ENCODE measurements around the gene S100A14.
"Not testable (repeated sequence)": the region's sequence is repeated elsewhere in the genome, so short reads cannot be mapped to it uniquely, and the experiment has no call there.

The S100A14 gene

DNA sequence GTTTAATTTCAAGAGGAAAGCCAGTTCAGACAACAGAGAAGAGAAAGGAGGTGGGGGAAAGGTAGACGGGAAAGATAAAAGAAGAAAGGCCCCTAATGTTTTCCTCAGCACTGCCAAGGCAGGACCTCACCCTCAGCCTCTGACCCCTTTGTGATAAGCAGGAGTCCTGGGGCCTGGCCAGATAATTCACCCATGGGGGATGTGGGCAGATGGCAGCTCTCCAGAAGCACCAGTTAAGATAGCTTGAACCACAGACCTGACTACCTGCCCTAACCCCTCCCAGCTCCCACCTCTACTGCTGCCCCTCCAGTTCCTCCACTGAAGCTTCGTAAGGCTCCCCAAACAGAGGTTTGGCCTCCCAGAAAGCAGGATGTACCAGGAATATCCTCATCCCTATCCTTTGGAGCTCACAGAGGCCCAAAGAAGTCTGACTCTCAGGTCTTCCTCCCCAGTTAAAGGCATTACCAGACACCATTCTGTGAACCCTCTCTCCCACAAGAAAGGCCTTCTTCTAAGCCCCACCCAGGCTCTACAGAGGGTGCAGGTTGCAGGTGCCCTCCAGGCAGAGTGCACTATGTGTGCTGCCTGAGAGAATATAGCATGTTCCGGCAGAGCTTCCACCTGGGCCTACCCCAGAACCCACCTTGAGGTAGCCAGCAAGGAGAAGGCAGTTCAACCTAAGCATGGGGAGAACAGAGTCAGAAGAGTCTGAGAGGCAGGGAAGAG, 33.2 kb upstream of the S100A14 start:
- Histone ChIP-seq H3K4me1 (ENCODE audit: control insufficient read depth, insufficient read depth, low read length) (no peaks in the 10 kb centered on the region), H3K4me3 (ENCODE audit: low read length) (no peak overlapping the region), H3K27me3 (ENCODE audit: control insufficient read depth, insufficient read depth, low read length) (no peaks in the 10 kb centered on the region), H3K9ac (ENCODE audit: low read length) (no peak overlapping the region), H3K36me3 (ENCODE audit: control insufficient read depth, insufficient read depth, low read length) (peaks cover 13% of the 10 kb centered on the region), H3K27ac (ENCODE audit: low read depth, low read length) (no peak overlapping the region)

DNA sequence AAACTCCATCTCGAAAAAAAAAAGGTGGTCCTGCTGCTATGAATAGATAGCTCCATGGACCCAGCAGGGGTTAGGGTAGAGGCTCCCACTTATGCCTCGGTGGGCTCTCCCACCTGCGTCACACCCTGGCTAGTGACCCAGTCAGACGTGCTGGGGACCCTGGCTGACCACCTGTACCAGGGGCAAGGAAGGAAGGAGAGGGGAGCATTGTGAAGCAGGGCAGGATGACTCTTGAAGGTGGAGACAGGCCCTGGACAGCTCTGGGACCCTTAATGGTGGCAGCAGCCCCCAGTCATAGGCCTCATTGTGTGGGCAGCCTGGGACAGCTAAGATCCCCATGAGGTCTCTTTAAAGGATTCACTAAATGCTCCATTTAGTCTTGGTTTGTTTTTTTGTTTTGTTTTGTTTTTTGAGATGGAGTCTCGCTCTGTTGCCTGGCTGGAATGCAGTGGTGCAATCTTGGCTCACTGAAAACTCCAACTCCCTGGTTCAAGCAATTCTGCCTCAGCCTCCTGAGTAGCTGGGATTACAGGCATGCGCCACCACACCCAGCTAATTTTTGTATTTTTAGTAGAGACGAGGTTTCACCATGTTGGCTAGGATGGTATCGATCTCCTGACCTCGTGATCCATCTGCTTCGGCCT, 32.0 kb upstream of the S100A14 start:
- H3K27me3 ChIP-seq (ENCODE audit: control insufficient read depth, insufficient read depth, low read length): no peaks in the 10 kb centered on the region

DNA sequence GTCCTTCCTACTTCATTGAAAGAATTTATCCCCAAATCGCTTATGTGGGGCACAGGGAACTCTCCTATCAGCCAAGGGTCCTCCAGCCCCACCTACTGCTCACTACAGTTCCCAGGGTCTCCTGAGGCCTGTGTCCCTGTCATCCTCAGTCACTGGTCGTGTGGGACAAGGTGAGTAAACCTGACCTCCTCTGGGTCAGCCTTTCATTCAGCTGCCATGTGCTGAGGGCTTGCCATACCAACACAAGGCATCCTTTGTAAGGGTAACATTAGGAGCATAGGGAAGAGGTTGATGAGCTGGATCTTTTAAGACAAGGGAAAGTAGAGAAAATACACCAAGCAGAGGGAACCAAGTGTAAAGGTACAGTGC, 31.2 kb upstream of the S100A14 start:
- no peak overlapping the region for H3K4me3 ChIP-seq (ENCODE audit: low read length)
- H3K27ac ChIP-seq (ENCODE audit: low read depth, low read length): no peak overlapping the region
- H3K27me3 ChIP-seq (ENCODE audit: control insufficient read depth, insufficient read depth, low read length): no peaks in the 10 kb centered on the region
- H3K9ac ChIP-seq (ENCODE audit: low read length): no peak overlapping the region
- H3K36me3 ChIP-seq (ENCODE audit: control insufficient read depth, insufficient read depth, low read length): peaks cover 30% of the 10 kb centered on the region
- H3K4me1 ChIP-seq (ENCODE audit: control insufficient read depth, insufficient read depth, low read length): peaks cover 2% of the 10 kb centered on the region

More for the DNA sequence above, 32.0 kb upstream of the S100A14 start:
- Histone ChIP-seq H3K4me3 (ENCODE audit: low read length) (no peak overlapping the region), H3K27ac (ENCODE audit: low read depth, low read length) (no peak overlapping the region), H3K36me3 (ENCODE audit: control insufficient read depth, insufficient read depth, low read length) (peaks cover 22% of the 10 kb centered on the region), H3K4me1 (ENCODE audit: control insufficient read depth, insufficient read depth, low read length) (peaks cover 2% of the 10 kb centered on the region), H3K9ac (ENCODE audit: low read length) (no peak overlapping the region)

DNA sequence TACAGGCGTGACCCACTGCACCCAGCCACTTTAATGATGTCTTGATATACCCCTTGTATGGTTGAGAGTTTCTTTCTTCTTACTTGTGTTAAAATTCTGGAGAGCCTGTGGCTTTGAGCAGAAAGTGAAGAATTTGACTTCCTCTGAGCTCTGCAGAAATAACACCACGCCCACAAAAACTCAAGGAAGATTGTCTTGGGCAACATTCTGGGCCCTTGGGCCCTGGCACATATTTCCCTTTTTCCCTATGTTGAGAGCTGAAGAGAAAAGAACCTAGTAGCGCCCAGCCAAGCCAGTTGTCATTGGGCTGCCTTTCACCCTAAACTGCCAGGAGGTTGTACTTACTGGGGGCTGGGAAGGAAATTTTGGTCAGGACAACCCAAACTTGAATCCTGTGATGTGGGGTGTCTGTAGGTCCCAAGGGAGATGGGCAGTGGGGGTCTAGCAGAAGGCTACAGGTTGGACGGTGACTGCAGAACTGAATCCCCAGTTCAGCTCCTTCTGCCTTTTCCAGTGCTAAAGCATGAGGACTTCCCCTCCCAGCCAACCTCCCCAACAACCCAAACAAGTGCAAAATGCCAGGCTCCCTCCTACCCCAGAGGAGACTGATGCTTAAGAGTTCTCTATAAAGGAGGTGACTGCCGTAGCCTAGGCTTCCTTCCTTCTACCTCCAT, 30.7 kb upstream of the S100A14 start:
- Histone ChIP-seq H3K36me3 (ENCODE audit: control insufficient read depth, insufficient read depth, low read length) (peaks cover 35% of the 10 kb centered on the region), H3K9ac (ENCODE audit: low read length) (no peak overlapping the region), H3K4me1 (ENCODE audit: control insufficient read depth, insufficient read depth, low read length) (peaks cover 2% of the 10 kb centered on the region), H3K27me3 (ENCODE audit: control insufficient read depth, insufficient read depth, low read length) (no peaks in the 10 kb centered on the region), H3K4me3 (ENCODE audit: low read length) (no peak overlapping the region), H3K27ac (ENCODE audit: low read depth, low read length) (no peak overlapping the region)

DNA sequence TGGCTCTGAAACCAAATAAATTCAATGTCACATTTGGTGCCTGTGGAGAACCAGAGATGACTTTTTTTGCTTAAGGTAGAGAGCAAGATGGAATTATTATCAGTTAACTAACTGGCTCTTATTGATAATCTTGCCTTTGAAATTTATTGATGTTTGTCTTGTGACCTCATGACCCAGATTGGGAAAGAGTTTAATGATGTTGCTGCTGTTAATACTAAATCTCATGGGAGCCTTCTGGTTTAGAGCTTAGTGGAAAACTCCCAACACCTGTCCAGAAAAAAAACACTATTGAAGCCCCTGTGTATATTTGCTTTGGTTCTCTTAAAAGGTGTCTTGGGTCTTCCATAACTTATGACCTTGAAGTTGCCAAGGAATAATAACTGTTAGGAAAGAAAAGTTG, 27.7 kb upstream of the S100A14 start:
- no peak overlapping the region for H3K27ac ChIP-seq (ENCODE audit: low read depth, low read length)
- H3K9ac ChIP-seq (ENCODE audit: low read length): no peak overlapping the region
- H3K27me3 ChIP-seq (ENCODE audit: control insufficient read depth, insufficient read depth, low read length): no peaks in the 10 kb centered on the region
- peaks cover 2% of the 10 kb centered on the region for H3K4me1 ChIP-seq (ENCODE audit: control insufficient read depth, insufficient read depth, low read length)
- peaks cover 50% of the 10 kb centered on the region for H3K36me3 ChIP-seq (ENCODE audit: control insufficient read depth, insufficient read depth, low read length)
- no peak overlapping the region for H3K4me3 ChIP-seq (ENCODE audit: low read length)

DNA sequence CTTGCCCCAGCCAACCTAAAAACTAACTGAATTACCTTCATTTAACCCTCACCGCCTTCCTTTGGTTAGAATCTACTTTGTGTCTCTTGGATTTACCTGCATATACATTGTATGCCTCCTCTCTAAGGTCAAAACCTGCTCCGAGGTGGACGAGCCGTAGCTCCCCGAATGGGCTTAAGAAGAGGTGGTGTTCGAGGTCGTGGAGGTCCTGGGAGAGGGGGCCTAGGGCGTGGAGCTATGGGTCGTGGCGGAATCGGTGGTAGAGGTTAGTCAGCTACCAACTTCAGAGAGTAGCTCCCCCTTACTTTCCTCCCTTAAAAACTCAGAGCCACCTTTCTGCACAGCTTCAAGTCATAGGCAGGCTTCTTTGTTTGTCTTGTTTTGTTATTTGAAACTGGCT, 27.0 kb upstream of the S100A14 start:
- Histone ChIP-seq H3K9ac (ENCODE audit: low read length) (no peak overlapping the region), H3K27me3 (ENCODE audit: control insufficient read depth, insufficient read depth, low read length) (no peaks in the 10 kb centered on the region), H3K27ac (ENCODE audit: low read depth, low read length) (no peak overlapping the region), H3K4me3 (ENCODE audit: low read length) (no peak overlapping the region), H3K36me3 (ENCODE audit: control insufficient read depth, insufficient read depth, low read length) (peaks cover 55% of the 10 kb centered on the region), H3K4me1 (ENCODE audit: control insufficient read depth, insufficient read depth, low read length) (peaks cover 2% of the 10 kb centered on the region)

DNA sequence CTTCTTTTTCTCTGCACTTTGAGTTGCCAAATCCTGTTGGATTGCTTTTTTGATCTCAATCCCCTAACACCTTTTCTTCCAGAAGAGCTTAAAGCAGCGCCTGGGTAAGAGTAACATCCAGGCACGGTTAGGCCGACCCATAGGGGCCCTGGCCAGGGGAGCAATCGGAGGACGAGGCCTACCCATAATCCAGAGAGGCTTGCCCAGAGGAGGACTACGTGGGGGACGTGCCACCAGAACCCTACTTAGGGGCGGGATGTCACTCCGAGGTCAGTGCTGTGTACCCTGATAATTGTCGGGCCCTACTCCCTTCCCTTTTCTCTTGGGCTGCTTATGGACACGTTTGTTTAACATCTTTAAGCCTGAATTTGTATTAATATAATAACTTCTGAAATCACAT, 26.0 kb upstream of the S100A14 start:
- Histone ChIP-seq H3K36me3 (ENCODE audit: control insufficient read depth, insufficient read depth, low read length) (peaks cover 60% of the 10 kb centered on the region), H3K4me1 (ENCODE audit: control insufficient read depth, insufficient read depth, low read length) (peaks cover 2% of the 10 kb centered on the region), H3K27me3 (ENCODE audit: control insufficient read depth, insufficient read depth, low read length) (no peaks in the 10 kb centered on the region), H3K4me3 (ENCODE audit: low read length) (no peak overlapping the region), H3K9ac (ENCODE audit: low read length) (no peak overlapping the region), H3K27ac (ENCODE audit: low read depth, low read length) (no peak overlapping the region)

DNA sequence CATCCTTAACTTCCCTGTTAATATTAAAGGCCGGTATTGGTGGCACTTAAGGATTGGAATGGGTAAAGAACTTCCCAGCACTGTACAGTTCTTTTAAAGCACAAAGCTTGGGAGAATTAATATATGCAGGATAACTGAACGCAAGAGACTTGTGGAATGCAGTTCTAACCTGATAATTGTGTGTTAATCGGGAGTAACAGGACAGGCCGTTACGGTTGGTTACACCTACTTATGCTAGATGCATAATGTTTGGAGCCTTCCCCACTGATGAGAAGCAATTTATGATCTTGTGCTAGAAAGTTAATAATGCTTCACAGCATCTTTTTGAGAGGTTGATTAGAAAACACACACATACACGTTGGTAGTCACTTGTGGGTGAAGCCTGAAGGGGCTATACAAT, 24.7 kb upstream of the S100A14 start:
- peaks cover 6% of the 10 kb centered on the region for H3K4me1 ChIP-seq (ENCODE audit: control insufficient read depth, insufficient read depth, low read length)
- H3K4me3 ChIP-seq (ENCODE audit: low read length): no peak overlapping the region
- H3K36me3 ChIP-seq (ENCODE audit: control insufficient read depth, insufficient read depth, low read length): peaks cover 65% of the 10 kb centered on the region
- no peak overlapping the region for H3K27ac ChIP-seq (ENCODE audit: low read depth, low read length)
- H3K27me3 ChIP-seq (ENCODE audit: control insufficient read depth, insufficient read depth, low read length): no peaks in the 10 kb centered on the region
- H3K9ac ChIP-seq (ENCODE audit: low read length): no peak overlapping the region

DNA sequence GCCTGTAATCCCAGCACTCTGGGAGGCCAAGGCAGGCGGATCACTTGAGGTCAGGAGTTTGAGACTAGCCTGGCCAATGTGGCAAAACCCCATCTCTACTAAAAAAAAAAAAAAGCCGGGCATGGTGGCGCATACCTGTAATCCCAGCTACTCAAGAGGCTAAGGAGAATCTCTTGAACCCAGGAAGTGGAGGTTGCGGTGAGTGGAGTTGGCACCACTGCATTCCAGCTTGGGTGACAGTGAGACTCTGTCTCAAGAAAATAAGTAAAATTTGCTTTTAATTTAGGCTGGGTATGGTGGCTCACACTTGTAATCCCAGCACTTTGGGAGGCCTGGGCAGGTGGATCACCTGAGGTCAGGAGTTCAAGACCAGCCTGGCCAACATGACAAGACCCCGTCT, 24.1 kb upstream of the S100A14 start:
- H3K4me1 ChIP-seq (ENCODE audit: control insufficient read depth, insufficient read depth, low read length); H3K4me3 ChIP-seq (ENCODE audit: low read length); H3K9ac ChIP-seq (ENCODE audit: low read length); H3K27me3 ChIP-seq (ENCODE audit: control insufficient read depth, insufficient read depth, low read length); H3K27ac ChIP-seq (ENCODE audit: low read depth, low read length): not testable (repeated sequence)
- peaks cover 59% of the 10 kb centered on the region for H3K36me3 ChIP-seq (ENCODE audit: control insufficient read depth, insufficient read depth, low read length)

DNA sequence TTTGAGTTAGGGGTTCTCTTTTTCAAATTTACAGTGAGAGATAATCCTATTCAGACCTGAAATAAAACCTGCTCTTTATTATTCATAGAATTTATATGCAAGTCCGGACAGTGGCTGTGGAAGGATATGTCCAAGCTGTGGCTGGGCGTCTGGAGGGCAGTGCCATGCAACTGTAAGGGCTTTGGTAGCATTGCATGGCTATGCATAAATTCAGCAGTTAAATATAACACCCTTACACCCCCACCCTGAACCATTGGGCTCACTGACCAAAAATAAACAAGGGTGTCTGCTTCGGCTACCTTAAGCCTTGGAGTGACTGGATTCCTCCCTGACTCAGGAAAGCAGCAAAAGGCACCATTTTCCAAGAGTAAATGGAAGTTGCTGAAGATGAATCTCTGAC, 23.2 kb upstream of the S100A14 start:
- no peak overlapping the region for H3K4me3 ChIP-seq (ENCODE audit: low read length)
- no peak overlapping the region for H3K9ac ChIP-seq (ENCODE audit: low read length)
- H3K27ac ChIP-seq (ENCODE audit: low read depth, low read length): no peak overlapping the region
- H3K27me3 ChIP-seq (ENCODE audit: control insufficient read depth, insufficient read depth, low read length): no peaks in the 10 kb centered on the region
- peaks cover 53% of the 10 kb centered on the region for H3K36me3 ChIP-seq (ENCODE audit: control insufficient read depth, insufficient read depth, low read length)
- peaks cover 8% of the 10 kb centered on the region for H3K4me1 ChIP-seq (ENCODE audit: control insufficient read depth, insufficient read depth, low read length)

DNA sequence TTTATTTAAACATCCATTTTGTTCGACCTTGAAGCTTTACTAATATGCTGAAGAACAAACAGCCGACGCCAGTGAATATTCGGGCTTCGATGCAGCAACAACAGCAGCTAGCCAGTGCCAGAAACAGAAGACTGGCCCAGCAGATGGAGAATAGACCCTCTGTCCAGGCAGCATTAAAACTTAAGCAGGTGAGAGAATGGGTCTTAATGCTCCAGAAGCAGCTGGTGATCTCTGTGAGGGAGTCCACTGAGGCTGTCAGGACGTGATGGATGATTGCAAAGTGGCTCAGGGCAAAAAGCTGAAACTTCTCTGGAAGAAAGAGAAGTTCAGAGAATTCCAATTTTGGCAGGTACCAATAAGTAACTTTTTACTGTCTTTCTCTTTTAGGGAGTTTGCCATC, 22.1 kb upstream of the S100A14 start:
- Histone ChIP-seq H3K4me3 (ENCODE audit: low read length) (no peak overlapping the region), H3K4me1 (ENCODE audit: control insufficient read depth, insufficient read depth, low read length) (peaks cover 10% of the 10 kb centered on the region), H3K27ac (ENCODE audit: low read depth, low read length) (no peak overlapping the region), H3K27me3 (ENCODE audit: control insufficient read depth, insufficient read depth, low read length) (no peaks in the 10 kb centered on the region), H3K9ac (ENCODE audit: low read length) (no peak overlapping the region), H3K36me3 (ENCODE audit: control insufficient read depth, insufficient read depth, low read length) (peaks cover 45% of the 10 kb centered on the region)

DNA sequence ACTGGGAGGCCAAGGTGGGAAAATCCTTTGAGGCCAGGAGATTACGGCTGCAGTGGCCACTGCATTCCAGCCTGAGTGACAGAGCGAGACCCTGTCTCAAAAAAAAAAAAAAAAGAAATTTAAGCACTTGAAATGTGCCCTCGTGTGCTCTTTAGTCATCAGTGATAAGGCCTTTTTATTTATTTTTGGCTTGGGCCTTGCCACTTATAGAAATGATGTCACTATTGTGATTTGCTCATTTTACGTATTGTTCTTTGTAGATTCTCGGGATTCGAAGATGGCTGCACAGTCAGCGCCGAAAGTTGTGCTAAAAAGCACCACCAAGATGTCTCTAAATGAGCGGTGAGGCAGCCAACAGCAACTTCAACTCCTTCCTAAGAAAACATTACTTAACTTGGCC, 20.2 kb upstream of the S100A14 start:
- no peak overlapping the region for H3K4me3 ChIP-seq (ENCODE audit: low read length)
- no peaks in the 10 kb centered on the region for H3K27me3 ChIP-seq (ENCODE audit: control insufficient read depth, insufficient read depth, low read length)
- H3K9ac ChIP-seq (ENCODE audit: low read length): no peak overlapping the region
- peaks cover 12% of the 10 kb centered on the region for H3K4me1 ChIP-seq (ENCODE audit: control insufficient read depth, insufficient read depth, low read length)
- no peak overlapping the region for H3K27ac ChIP-seq (ENCODE audit: low read depth, low read length)
- peaks cover 29% of the 10 kb centered on the region for H3K36me3 ChIP-seq (ENCODE audit: control insufficient read depth, insufficient read depth, low read length)

Measured in rectal smooth muscle tissue (tissue), 1 donor.